PC-3 (cell line): Measurements from ENCODE around the gene ASIC5. TPM values are rescaled to one million over a fixed set of nuclear protein-coding genes. Genes with fewer than 3 reads are reported as not detected.
"Not testable (repeated sequence)": the region's sequence is repeated elsewhere in the genome, so short reads cannot be mapped to it uniquely, and the experiment has no call there.

Experiments used
- ATAC-seq: fragments of 200-7000 bp; cut with Tn5 transposase; 2 replicates; pipeline ENCODE4 v1.9.1; 2020; ENCODE audit warnings: mild to moderate bottlenecking, moderate library complexity
- BruUV-seq: library from RNA; stranded (reverse); fragments of 400-500 nt; replicated peaks from 2 replicates; lab custom pipeline; 2021; lab: Mats Ljungman, UMichigan
- CTCF ChIA-PET: fragments of 300-600 bp; sonication (Branson Sonifier 250); formaldehyde crosslinking; loops from one replicate; lab custom pipeline; 2022; ENCODE audit warnings: antibody characterized with exemption; lab: Charles Lee
- POLR2A ChIA-PET: fragments of 300-600 bp; sonication (Branson Sonifier 250); formaldehyde crosslinking; loops from one replicate; lab custom pipeline; 2022; ENCODE audit warnings: antibody characterized with exemption; ENCODE audit not compliant: unreplicated experiment; lab: Charles Lee
- DNase-seq: peaks from one replicate; pipeline ENCODE4 v3.0.0-alpha.2; 2015
- H2AFZ ChIP-seq: fragments of 300-600 bp; sonication (generic); 2 replicates; pipeline ENCODE4 v1.6.0; 2016; ENCODE audit warnings: antibody characterized with exemption, low read length
- H3F3A ChIP-seq: fragments of 300-600 bp; sonication (generic); one replicate; pipeline ENCODE4 v1.6.0; 2017; ENCODE audit warnings: antibody characterized with exemption, low read length, control low read depth, mild to moderate bottlenecking; ENCODE audit not compliant: unreplicated experiment
- H3K27ac ChIP-seq: fragments of 300-600 bp; sonication (generic); 2 replicates; pipeline ENCODE4 v1.5.1; 2016; ENCODE audit warnings: mild to moderate bottlenecking, low read length
- H3K27me3 ChIP-seq: fragments of 300-600 bp; sonication (generic); 2 replicates; pipeline ENCODE4 v1.6.1; 2016; ENCODE audit warnings: low read length, mixed read lengths
- H3K36me3 ChIP-seq: fragments of 300-600 bp; sonication (generic); 2 replicates; pipeline ENCODE4 v1.6.1; 2016; ENCODE audit warnings: low read depth, mixed run types, low read length, mixed read lengths
- H3K4me1 ChIP-seq: fragments of 300-600 bp; sonication (generic); 2 replicates; pipeline ENCODE4 v1.5.1; 2016; ENCODE audit warnings: low read length; ENCODE audit not compliant: insufficient read depth
- H3K4me2 ChIP-seq: fragments of 300-600 bp; sonication (generic); 2 replicates; pipeline ENCODE4 v1.6.0; 2016; ENCODE audit warnings: low read length
- H3K4me3 ChIP-seq: fragments of 300-600 bp; sonication (generic); 2 replicates; pipeline ENCODE4 v1.5.1; 2016; ENCODE audit warnings: mild to moderate bottlenecking, low read length, mixed read lengths
- H3K79me2 ChIP-seq: fragments of 300-600 bp; sonication (generic); 2 replicates; pipeline ENCODE4 v1.6.1; 2017; ENCODE audit warnings: low read length, mixed read lengths
- H3K9ac ChIP-seq: fragments of 300-600 bp; sonication (generic); 2 replicates; pipeline ENCODE4 v1.6.0; 2016; ENCODE audit warnings: mild to moderate bottlenecking, low read length
- H3K9me2 ChIP-seq: fragments of 300-600 bp; sonication (generic); replicated peaks from 2 replicates; pipeline ENCODE4 v1.6.1; 2016; ENCODE audit warnings: mixed run types, low read length, mixed read lengths
- H3K9me3 ChIP-seq: fragments of 300-600 bp; sonication (generic); 2 replicates; pipeline ENCODE4 v1.6.1; 2016; ENCODE audit warnings: low read length, mixed read lengths
- H4K20me1 ChIP-seq: fragments of 300-600 bp; sonication (generic); 2 replicates; pipeline ENCODE4 v1.6.1; 2016; ENCODE audit warnings: low read length, mixed read lengths
- EZH2 ChIP-seq: fragments of 300-600 bp; sonication (generic); IDR thresholded peaks from one replicate; pipeline ENCODE4 v1.6.1; 2017; ENCODE audit warnings: antibody characterized with exemption, mild to moderate bottlenecking, low read length; ENCODE audit not compliant: unreplicated experiment
- EZH2phosphoT487 ChIP-seq: fragments of 300-600 bp; sonication (generic); IDR thresholded peaks from 2 replicates; pipeline ENCODE4 v1.6.1; 2018; ENCODE audit warnings: mild to moderate bottlenecking, antibody characterized with exemption, low read length, borderline replicate concordance
- intact Hi-C: fragments of 100-400 bp; cut with micrococcal nuclease; formaldehyde crosslinking; loops from 2 replicates; pipeline ENCODE4 v1.9.0; 2023
- total RNA-seq: library from RNA; depleted of rRNA; stranded (reverse); fragments of >200 nt; gene quantifications from 2 replicates; pipeline ENCODE4 v1.2.3, GENCODE V29; 2014
- TF ChIP-seq, protein P1 (sequence below): fragments of 300-600 bp; sonication (generic); conservative IDR thresholded peaks from 2 replicates; pipeline ENCODE4 v1.5.1; 2017; ENCODE audit warnings: antibody characterized with exemption, low read depth, mild to moderate bottlenecking, low read length

The ASIC5 gene
- total RNA-seq, 1 experiment from 2014 or later, result not detected

GRCh38 chr4:155799794-155800123, 66.3 kb downstream of the ASIC5 start:
- H2AFZ ChIP-seq, result no peak overlapping the region
- ChIA-PET POLR2A (no interaction called here), CTCF (no interaction called here)
- ATAC-seq (no peak), DNase-seq (no peak)
- H3K79me2 ChIP-seq, result no peaks in the 10 kb centered on the region
- no peak overlapping the region for H3K9ac ChIP-seq
- H3K9me2 ChIP-seq, result no peaks in the 10 kb centered on the region
- H4K20me1 ChIP-seq, result no peaks in the 10 kb centered on the region
- TF ChIP-seq EZH2, result no peak
- TF ChIP-seq, protein P1, sequence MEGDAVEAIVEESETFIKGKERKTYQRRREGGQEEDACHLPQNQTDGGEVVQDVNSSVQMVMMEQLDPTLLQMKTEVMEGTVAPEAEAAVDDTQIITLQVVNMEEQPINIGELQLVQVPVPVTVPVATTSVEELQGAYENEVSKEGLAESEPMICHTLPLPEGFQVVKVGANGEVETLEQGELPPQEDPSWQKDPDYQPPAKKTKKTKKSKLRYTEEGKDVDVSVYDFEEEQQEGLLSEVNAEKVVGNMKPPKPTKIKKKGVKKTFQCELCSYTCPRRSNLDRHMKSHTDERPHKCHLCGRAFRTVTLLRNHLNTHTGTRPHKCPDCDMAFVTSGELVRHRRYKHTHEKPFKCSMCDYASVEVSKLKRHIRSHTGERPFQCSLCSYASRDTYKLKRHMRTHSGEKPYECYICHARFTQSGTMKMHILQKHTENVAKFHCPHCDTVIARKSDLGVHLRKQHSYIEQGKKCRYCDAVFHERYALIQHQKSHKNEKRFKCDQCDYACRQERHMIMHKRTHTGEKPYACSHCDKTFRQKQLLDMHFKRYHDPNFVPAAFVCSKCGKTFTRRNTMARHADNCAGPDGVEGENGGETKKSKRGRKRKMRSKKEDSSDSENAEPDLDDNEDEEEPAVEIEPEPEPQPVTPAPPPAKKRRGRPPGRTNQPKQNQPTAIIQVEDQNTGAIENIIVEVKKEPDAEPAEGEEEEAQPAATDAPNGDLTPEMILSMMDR, result no peak
- TF ChIP-seq EZH2phosphoT487, result no peak
- H3K27ac ChIP-seq, result no peak overlapping the region
- no peak overlapping the region for H3K4me3 ChIP-seq
- H3K4me1 ChIP-seq, result 0 out of 2 replicates have a peak, but pooled peaks cover 3% of the 10 kb centered on the region
- intact Hi-C loops, result no loop called here
- no peaks in the 10 kb centered on the region for H3K36me3 ChIP-seq
- no peaks in the 10 kb centered on the region for H3K27me3 ChIP-seq
- no peak overlapping the region for H3K4me2 ChIP-seq
- BruUV-seq, result no TSS peak
- no peaks in the 10 kb centered on the region for H3F3A ChIP-seq
- no peaks in the 10 kb centered on the region for H3K9me3 ChIP-seq

DNA sequence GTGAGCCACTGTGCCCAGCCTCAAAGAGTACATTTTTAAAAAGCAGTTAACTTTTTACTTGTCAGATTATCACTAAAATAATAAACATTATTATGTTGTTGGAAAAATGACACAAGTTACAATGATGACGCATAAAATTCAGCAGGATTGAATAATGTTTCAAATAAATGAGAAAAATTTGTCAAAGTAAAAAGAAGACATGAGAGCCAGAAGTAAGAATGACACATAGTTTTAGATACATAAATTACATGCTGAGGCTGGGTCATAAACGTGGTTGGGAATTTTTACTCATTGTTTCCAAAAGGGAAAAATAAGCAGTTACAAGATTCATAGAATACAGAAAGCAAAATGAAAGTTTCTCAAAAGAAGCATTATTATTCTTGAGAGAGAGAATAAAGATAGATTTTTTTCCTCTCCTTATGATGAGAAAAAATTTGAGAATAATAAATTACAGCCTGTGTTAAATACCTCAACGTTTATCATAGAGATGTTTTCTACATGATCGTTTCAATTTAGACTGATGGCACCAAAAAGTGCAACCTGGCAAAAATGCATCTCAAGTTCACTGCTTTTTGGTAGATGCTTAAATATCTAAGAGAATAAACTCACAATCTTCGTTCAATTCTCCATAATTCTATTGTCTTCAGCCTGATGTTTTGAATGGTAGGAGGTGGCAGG, 66.8 kb downstream of the ASIC5 start:
- Histone ChIP-seq H3K9ac (no peak overlapping the region), H3F3A (no peaks in the 10 kb centered on the region), H3K9me3 (no peaks in the 10 kb centered on the region), H3K9me2 (no peaks in the 10 kb centered on the region), H4K20me1 (no peaks in the 10 kb centered on the region), H3K4me1 (no peaks in the 10 kb centered on the region), H3K36me3 (no peaks in the 10 kb centered on the region), H2AFZ (no peak overlapping the region), H3K79me2 (no peaks in the 10 kb centered on the region), H3K27me3 (no peaks in the 10 kb centered on the region), H3K4me2 (no peak overlapping the region), H3K4me3 (no peak overlapping the region), H3K27ac (no peak overlapping the region)
- ATAC-seq, result no peak
- intact Hi-C loops, result no loop called here
- CTCF ChIA-PET, result no interaction called here
- POLR2A ChIA-PET, result no interaction called here
- no peak for DNase-seq
- no TSS peak for BruUV-seq
- TF ChIP-seq, protein P1, result no peak
- TF ChIP-seq EZH2phosphoT487 (no peak), EZH2 (no peak)

- H3K9ac ChIP-seq, H3K4me1 ChIP-seq, H3K79me2 ChIP-seq, BruUV-seq, H4K20me1 ChIP-seq, H3F3A ChIP-seq, H3K27ac ChIP-seq, H3K4me3 ChIP-seq, H3K36me3 ChIP-seq, DNase-seq, H3K27me3 ChIP-seq, H3K9me2 ChIP-seq, ATAC-seq, H3K4me2 ChIP-seq, intact Hi-C loops, H2AFZ ChIP-seq, H3K9me3 ChIP-seq, CTCF ChIA-PET, POLR2A ChIA-PET: not testable (repeated sequence)
Measured at GRCh38 chr4:155797581-155797980, 68.5 kb downstream of the ASIC5 start.
